ENCODE results near the gene ZYG11B.

- TF ChIP-seq CTCF (IDR thresholded peaks at IDR 0.05; ENCODE audit: borderline replicate concordance, extremely low read depth, low read length, poor library complexity, severe bottlenecking) (no peak), EZH2 (IDR thresholded peaks at IDR 0.05; ENCODE audit: borderline replicate concordance, low read depth, low read length, severe bottlenecking) (no peak)
Measured at GRCh38 chr1:52702886-52703787, 23.1 kb upstream of the ZYG11B start.

All from DND-41 (cell line).